Sigmoid colon (tissue), 7 donors: ENCODE measurements around the gene RSPRY1. TPM values are rescaled to one million over a fixed set of nuclear protein-coding genes. Genes with fewer than 3 reads are reported as not detected.
"Not testable (repeated sequence)": the region's sequence is repeated elsewhere in the genome, so short reads cannot be mapped to it uniquely, and the experiment has no call there.

Source experiments
- DNase-seq: peaks from one replicate; pipeline ENCODE4 v3.0.0-alpha.2; 2019
- H3K27ac ChIP-seq, 4 donors: fragments of 200-600 bp; sonication (generic); one replicate each; pipeline ENCODE4 v1.5.1; 2016 to 2019; ENCODE audit warnings: mild to moderate bottlenecking in 1 of 4
- H3K27me3 ChIP-seq, 3 donors: fragments of 200-600 bp; sonication (generic); one replicate each; pipeline ENCODE4 v1.5.1; 2019; ENCODE audit warnings: mild to moderate bottlenecking in 1 of 3
- H3K36me3 ChIP-seq, 4 donors: fragments of 200-600 bp; sonication (generic); one replicate each; pipeline ENCODE4 v1.5.1; 2016 to 2019
- H3K4me1 ChIP-seq, 4 donors: fragments of 200-600 bp; sonication (generic); one replicate each; pipeline ENCODE4 v1.5.1; 2017 to 2019
- H3K4me3 ChIP-seq, 4 donors: fragments of 200-600 bp; sonication (generic); one replicate each; pipeline ENCODE4 v1.5.1; 2017 to 2019; ENCODE audit warnings: mild to moderate bottlenecking in 2 of 4, moderate library complexity in 1 of 4
- H3K9me3 ChIP-seq, 4 donors: fragments of 200-600 bp in 3 of 4; sonication (generic) in 3 of 4; one replicate each; pipeline versions ENCODE4 v1.5.1 to v1.6.1; 2013 to 2019
- CTCF ChIP-seq, 4 experiments: fragments of 450-650 bp in 3 of 4; fragments of 200-600 bp in 1 of 4; IDR thresholded peaks; one replicate each; pipeline ENCODE4 v1.5.1; 2016 to 2019; ENCODE audit warnings: antibody characterized with exemption in 4 of 4, mild to moderate bottlenecking in 3 of 4, moderate library complexity in 2 of 4
- EP300 ChIP-seq, 4 donors: sonication (generic); formaldehyde crosslinking; IDR thresholded peaks; one replicate each; pipeline ENCODE4 v1.6.1; 2017; ENCODE audit warnings: antibody characterized with exemption in 4 of 4
- POLR2A ChIP-seq, 2 donors: fragments of 450-650 bp; IDR thresholded peaks; one replicate each; pipeline ENCODE4 v1.6.1; 2016; ENCODE audit warnings: antibody characterized with exemption in 2 of 2, mild to moderate bottlenecking in 2 of 2, moderate library complexity in 2 of 2
- POLR2AphosphoS5 ChIP-seq, 4 donors: sonication (generic); formaldehyde crosslinking; IDR thresholded peaks; one replicate each; pipeline ENCODE4 v1.6.1; 2017; ENCODE audit warnings: antibody characterized with exemption in 4 of 4
- WGBS, 2 donors: extraction: QIAGEN DNeasy Blood & Tissue Kit; methylation state at CpG; one replicate each; pipeline ENCODE4 v1.1.7; 2013; 5-methylcytosine and 5-hydroxymethylcytosine counted together
- intact Hi-C: fragments of 100-400 bp; cut with DNase I; formaldehyde crosslinking; loops from one replicate; pipeline ENCODE4 v1.15.1; 2023
- polyA plus RNA-seq, 3 donors: library from polyadenylated mRNA; stranded (reverse); fragments of 200-250 nt; gene quantifications; one replicate each; pipeline ENCODE4 v1.2.3, GENCODE V29; 2013
- total RNA-seq, 4 donors: library from RNA; depleted of rRNA; stranded (reverse); fragments of >200 nt; gene quantifications; one replicate each; pipeline ENCODE4 v1.1.0, GENCODE V29; 2016
- donor health status: healthy with polysubstance abuse.
- donor health status: Bipolar disorder and iron deficiency.
- donor health status: healthy.

RSPRY1 gene
- total and polyA plus RNA-seq, 7 donors = 12.6 to 42.7 (median 30.6) TPM

- H3K27me3 ChIP-seq = no peaks in the 10 kb centered on the region
- H3K4me1 ChIP-seq = peaks cover 0 to 39% (median 27%) of the 10 kb centered on the region in 4 donors
- intact Hi-C loops = loop anchor here (10.0 kb wide), 1 partner anchor 351 kb away; the partner anchor contains the start of gene CCDC102A
- H3K27ac ChIP-seq = no peak overlapping the region
- TF ChIP-seq EP300 (IDR thresholded peaks at IDR 0.05) = no peak
- no peak for TF ChIP-seq CTCF (IDR thresholded peaks at IDR 0.05)
- TF ChIP-seq POLR2A (IDR thresholded peaks at IDR 0.05) = no peak
- TF ChIP-seq POLR2AphosphoS5 (IDR thresholded peaks at IDR 0.05) = no peak
- 94 to 95% methylated on average over 4 of the region's 4 CpGs for WGBS, 2 donors
- H3K9me3 ChIP-seq = no peaks in the 10 kb centered on the region
- H3K36me3 ChIP-seq = no peaks in the 10 kb centered on the region
- no peak overlapping the region for H3K4me3 ChIP-seq
- no peak for DNase-seq
These were observed 2.0 kb upstream of the RSPRY1 start for GRCh38 chr16:57184113-57184512.

GRCh38 chr16:57184887-57185445, 1.2 kb upstream of the RSPRY1 start:
- TF ChIP-seq POLR2A (IDR thresholded peaks at IDR 0.05) (no peak), CTCF (IDR thresholded peaks at IDR 0.05) (no peak)
- Histone ChIP-seq H3K9me3 (no peaks in the 10 kb centered on the region), H3K27ac (peak overlapping the region; percentile 93 to 99 (median 97)), H3K27me3 (no peaks in the 10 kb centered on the region), H3K4me1 (peaks cover 0 to 44% (median 29%) of the 10 kb centered on the region in 4 donors), H3K36me3 (no peaks in the 10 kb centered on the region), H3K4me3 (peak overlapping the region; percentile 74 to 99 (median 92))
- DNase-seq = no peak
- WGBS, 2 donors = 10 to 25% methylated on average over 15 of the region's 15 CpGs
- intact Hi-C loops = loop anchor here (5.0 to 10.0 kb wide), 4 partner anchors 93 to 350 kb away; partner anchors contain the start of genes CCDC102A, CPNE2 and HERPUD1

GRCh38 chr16:57185446-57185944, 634 bp upstream of the RSPRY1 start:
- WGBS, 2 donors = 0% methylated on average over 37 of the region's 37 CpGs
- intact Hi-C loops = loop anchor here (5.0 to 10.0 kb wide), 4 partner anchors 93 to 349 kb away; partner anchors contain the start of genes CCDC102A, CPNE2 and HERPUD1
- TF ChIP-seq CTCF (IDR thresholded peaks at IDR 0.05) = peak in 1 of 4 experiments; percentile 6
- TF ChIP-seq EP300 (IDR thresholded peaks at IDR 0.05) = no peak
- peak in 2 of 4 donors; percentile 10 to 14 for TF ChIP-seq POLR2AphosphoS5 (IDR thresholded peaks at IDR 0.05)
- Histone ChIP-seq H3K27ac (peak overlapping the region; percentile 93 to 99 (median 97)), H3K9me3 (no peaks in the 10 kb centered on the region), H3K4me3 (peak overlapping the region; percentile 74 to 99 (median 92)), H3K27me3 (no peaks in the 10 kb centered on the region), H3K36me3 (no peaks in the 10 kb centered on the region), H3K4me1 (peaks cover 0 to 50% (median 35%) of the 10 kb centered on the region in 4 donors)
- peak; percentile 82 for DNase-seq

- Histone ChIP-seq H3K27me3 (no peaks in the 10 kb centered on the region), H3K36me3 (no peaks in the 10 kb centered on the region), H3K9me3 (no peaks in the 10 kb centered on the region), H3K4me3 (peak overlapping the region; percentile 88 to 99 (median 96)), H3K4me1 (peaks cover 0 to 66% (median 50%) of the 10 kb centered on the region in 4 donors), H3K27ac (peak overlapping the region; percentile 97 to 99 (median 98))
- WGBS, 2 donors = 1 to 2% methylated on average over 28 of the region's 28 CpGs
- no peak for DNase-seq
- TF ChIP-seq POLR2AphosphoS5 (IDR thresholded peaks at IDR 0.05) (peak in 1 of 4 donors; percentile 28), CTCF (IDR thresholded peaks at IDR 0.05) (no peak)
- intact Hi-C loops = loop anchor here (1.0 to 10.0 kb wide), 5 partner anchors 57 to 348 kb away; partner anchors contain the start of genes CCDC102A, CPNE2 and HERPUD1
These were observed 1.0 kb downstream of the RSPRY1 start for GRCh38 chr16:57186872-57187854.

- peaks cover 0 to 76% (median 57%) of the 10 kb centered on the region in 4 donors for H3K4me1 ChIP-seq
- DNase-seq, H3K9me3 ChIP-seq, H3K27me3 ChIP-seq, H3K36me3 ChIP-seq: not testable (repeated sequence)
- peak overlapping the region; percentile 97 to 99 (median 98) for H3K27ac ChIP-seq
- intact Hi-C loops = loop anchor here (1.0 to 10.0 kb wide), 5 partner anchors 56 to 347 kb away; partner anchors contain the start of genes CCDC102A, CPNE2 and HERPUD1
- peak overlapping the region in 3 of 4 donors; percentile 88 to 99 (median 95) for H3K4me3 ChIP-seq
- 53 to 77% methylated on average over 18 of the region's 18 CpGs for WGBS, 2 donors
These were observed 2.0 kb downstream of the RSPRY1 start for GRCh38 chr16:57187902-57188710.
